Lower lobe of right lung (tissue), 2 donors: Measurements from ENCODE around the gene TUBA8. TPM values are rescaled to one million over a fixed set of nuclear protein-coding genes. Genes with fewer than 3 reads are reported as not detected.
"Not testable (repeated sequence)": the region's sequence is repeated elsewhere in the genome, so short reads cannot be mapped to it uniquely, and the experiment has no call there.

ENCODE experiments used
- ATAC-seq, 2 donors: fragments of 200-7000 bp; cut with Tn5 transposase; one replicate each; pipeline ENCODE4 v1.9.1; 2020 to 2022; ENCODE audit warnings: mild to moderate bottlenecking in 2 of 2, moderate library complexity in 2 of 2
- DNase-seq: peaks from one replicate; pipeline ENCODE4 v3.0.0-alpha.2; 2020
- H3K27ac ChIP-seq: fragments of 200-600 bp; one replicate; pipeline ENCODE4 v1.8.0; 2022
- H3K27me3 ChIP-seq: fragments of 200-600 bp; one replicate; pipeline ENCODE4 v1.8.0; 2022; ENCODE audit warnings: low read depth
- H3K36me3 ChIP-seq: fragments of 200-600 bp; one replicate; pipeline ENCODE4 v1.8.0; 2022; ENCODE audit warnings: mild to moderate bottlenecking
- H3K4me1 ChIP-seq: fragments of 200-600 bp; one replicate; pipeline ENCODE4 v1.8.0; 2022
- H3K4me3 ChIP-seq: fragments of 200-600 bp; one replicate; pipeline ENCODE4 v1.8.0; 2022; ENCODE audit warnings: mild to moderate bottlenecking
- H3K9me3 ChIP-seq: fragments of 200-600 bp; one replicate; pipeline ENCODE4 v1.8.0; 2022
- intact Hi-C: fragments of 100-400 bp; cut with DNase I; formaldehyde crosslinking; loops from one replicate; pipeline ENCODE4 v1.11.0; 2022
- total RNA-seq: library from RNA; stranded (reverse); fragmentation: NEBNext Ultra II Directional; extraction: Animal tissue kit (Norgen Biotek cat#: 25700); gene quantifications from one replicate; pipeline ENCODE4 v1.2.1, GENCODE V29; 2021
- TF ChIP-seq, protein P1 (sequence below): fragments of 200-600 bp; IDR thresholded peaks from one replicate; pipeline ENCODE4 v1.8.0; 2022; ENCODE audit warnings: antibody characterized with exemption, mild to moderate bottlenecking
- donor health status: DM: no; HTN: yes; CAD: no; lungs with severe emphysema.

Gene TUBA8
- total RNA-seq, 1 donor from 2014 or later: 1.3 TPM

DNA sequence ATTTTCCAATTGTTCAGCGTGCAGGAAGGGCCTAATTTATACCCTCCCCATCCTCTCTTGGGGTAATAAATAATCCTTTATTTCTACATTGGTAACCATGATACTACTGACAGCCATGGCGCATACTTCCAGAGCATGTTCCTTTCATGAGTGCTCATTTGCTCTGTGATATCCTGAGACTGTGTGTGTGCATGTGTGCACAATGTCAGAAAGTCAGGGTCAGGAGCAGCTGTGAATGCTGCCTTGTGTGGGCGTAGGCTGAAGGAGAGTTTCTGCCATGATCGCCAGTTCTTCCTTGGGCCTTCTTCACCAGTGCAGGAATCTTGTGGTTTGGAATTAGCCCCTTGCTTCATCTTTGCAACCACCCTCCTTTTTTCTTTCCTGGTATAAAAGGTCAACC is 10.2 kb downstream of the TUBA8 start:
- no peaks in the 10 kb centered on the region for H3K27me3 ChIP-seq
- DNase-seq (no peak), ATAC-seq (no peak)
- no peak overlapping the region for H3K4me3 ChIP-seq
- intact Hi-C loops: no loop called here
- H3K27ac ChIP-seq: no peak overlapping the region
- TF ChIP-seq, protein P1, sequence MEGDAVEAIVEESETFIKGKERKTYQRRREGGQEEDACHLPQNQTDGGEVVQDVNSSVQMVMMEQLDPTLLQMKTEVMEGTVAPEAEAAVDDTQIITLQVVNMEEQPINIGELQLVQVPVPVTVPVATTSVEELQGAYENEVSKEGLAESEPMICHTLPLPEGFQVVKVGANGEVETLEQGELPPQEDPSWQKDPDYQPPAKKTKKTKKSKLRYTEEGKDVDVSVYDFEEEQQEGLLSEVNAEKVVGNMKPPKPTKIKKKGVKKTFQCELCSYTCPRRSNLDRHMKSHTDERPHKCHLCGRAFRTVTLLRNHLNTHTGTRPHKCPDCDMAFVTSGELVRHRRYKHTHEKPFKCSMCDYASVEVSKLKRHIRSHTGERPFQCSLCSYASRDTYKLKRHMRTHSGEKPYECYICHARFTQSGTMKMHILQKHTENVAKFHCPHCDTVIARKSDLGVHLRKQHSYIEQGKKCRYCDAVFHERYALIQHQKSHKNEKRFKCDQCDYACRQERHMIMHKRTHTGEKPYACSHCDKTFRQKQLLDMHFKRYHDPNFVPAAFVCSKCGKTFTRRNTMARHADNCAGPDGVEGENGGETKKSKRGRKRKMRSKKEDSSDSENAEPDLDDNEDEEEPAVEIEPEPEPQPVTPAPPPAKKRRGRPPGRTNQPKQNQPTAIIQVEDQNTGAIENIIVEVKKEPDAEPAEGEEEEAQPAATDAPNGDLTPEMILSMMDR: no peak
- no peaks in the 10 kb centered on the region for H3K9me3 ChIP-seq
- H3K4me1 ChIP-seq: no peaks in the 10 kb centered on the region
- H3K36me3 ChIP-seq: no peaks in the 10 kb centered on the region

DNA sequence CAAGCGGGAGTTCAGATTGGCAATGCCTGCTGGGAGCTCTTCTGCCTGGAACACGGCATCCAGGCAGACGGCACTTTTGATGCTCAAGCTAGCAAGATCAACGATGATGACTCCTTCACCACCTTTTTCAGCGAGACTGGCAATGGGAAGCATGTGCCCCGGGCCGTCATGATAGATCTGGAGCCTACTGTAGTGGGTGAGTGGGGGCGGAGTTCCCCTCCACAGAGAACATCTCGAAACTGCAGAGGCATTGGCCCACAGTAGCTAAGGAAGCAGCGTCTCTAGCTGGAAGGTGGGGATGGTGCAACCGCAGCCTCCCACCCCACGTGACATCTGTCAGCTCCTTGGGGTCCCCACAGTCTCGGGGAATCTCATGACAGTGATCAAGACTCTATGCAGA is 10.9 kb downstream of the TUBA8 start:
- Histone ChIP-seq H3K27ac (no peak overlapping the region), H3K36me3 (no peaks in the 10 kb centered on the region), H3K4me1 (no peaks in the 10 kb centered on the region), H3K27me3 (no peaks in the 10 kb centered on the region), H3K4me3 (no peak overlapping the region), H3K9me3 (no peaks in the 10 kb centered on the region)
- no peak for DNase-seq
- no peak for ATAC-seq
- intact Hi-C loops: no loop called here
- TF ChIP-seq, protein P1: no peak

DNA sequence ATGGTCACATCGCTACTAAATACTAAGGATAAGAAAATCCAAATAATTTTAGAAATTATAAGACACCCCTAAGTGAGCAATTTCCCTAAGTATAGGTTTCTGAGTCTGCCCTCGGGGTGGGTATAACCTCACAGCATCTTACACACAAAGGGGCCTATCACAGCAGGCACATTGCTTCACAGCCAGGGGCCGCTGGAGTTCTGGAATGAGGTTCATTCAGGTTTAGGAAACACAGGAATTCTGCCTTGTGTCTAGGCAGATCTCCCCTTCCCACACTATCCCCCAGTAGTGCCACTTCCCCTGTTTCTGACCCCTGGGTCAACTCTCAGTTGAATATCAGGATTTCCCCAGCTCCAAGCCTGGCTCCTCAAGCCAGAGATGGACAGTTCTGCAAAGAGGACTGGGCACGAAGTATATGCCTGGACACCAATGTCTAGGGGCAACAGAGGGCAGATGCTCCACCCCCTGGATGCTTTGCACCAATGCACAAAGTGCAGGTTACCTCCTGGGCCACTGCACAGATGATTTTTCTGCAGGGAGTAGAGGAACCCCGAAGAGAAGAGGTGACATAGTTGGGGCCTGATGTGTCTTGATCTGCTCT is 11.4 kb downstream of the TUBA8 start:
- TF ChIP-seq, protein P1: no peak
- H3K27ac ChIP-seq: no peak overlapping the region
- DNase-seq: no peak

DNA sequence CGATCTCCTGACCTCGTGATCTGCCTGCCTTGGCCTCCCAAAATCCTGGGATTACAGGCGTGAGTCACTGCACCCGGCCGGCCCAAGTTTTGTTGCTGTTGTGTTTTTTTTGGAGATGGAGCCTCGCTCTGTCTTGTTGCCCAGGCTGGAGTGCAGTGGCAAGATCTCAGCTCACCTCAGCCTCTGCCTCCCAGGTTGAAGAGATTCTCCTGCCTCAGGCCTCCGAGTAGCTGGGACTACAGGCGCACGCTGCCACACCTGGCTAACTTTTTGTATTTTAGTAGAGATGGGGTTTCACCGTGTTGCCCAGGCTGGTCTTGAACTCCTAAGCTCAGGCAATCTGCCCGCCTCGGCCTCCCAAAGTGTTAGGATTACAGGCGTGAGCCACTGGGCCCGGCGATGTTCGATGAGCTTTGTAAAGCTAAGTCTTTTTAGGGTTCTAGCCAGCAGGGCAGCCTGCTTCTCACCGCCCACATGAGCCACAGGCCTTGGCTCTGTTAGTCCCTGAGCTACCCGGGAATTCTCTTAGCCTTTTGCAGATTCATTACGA is 12.9 kb downstream of the TUBA8 start:
- ATAC-seq: not testable (repeated sequence)

More for the DNA sequence above, 11.4 kb downstream of the TUBA8 start:
- no peak for ATAC-seq
- Histone ChIP-seq H3K36me3 (peaks cover 3% of the 10 kb centered on the region), H3K27me3 (no peaks in the 10 kb centered on the region), H3K4me3 (no peak overlapping the region), H3K4me1 (no peaks in the 10 kb centered on the region), H3K9me3 (no peaks in the 10 kb centered on the region)
- intact Hi-C loops: no loop called here

DNA sequence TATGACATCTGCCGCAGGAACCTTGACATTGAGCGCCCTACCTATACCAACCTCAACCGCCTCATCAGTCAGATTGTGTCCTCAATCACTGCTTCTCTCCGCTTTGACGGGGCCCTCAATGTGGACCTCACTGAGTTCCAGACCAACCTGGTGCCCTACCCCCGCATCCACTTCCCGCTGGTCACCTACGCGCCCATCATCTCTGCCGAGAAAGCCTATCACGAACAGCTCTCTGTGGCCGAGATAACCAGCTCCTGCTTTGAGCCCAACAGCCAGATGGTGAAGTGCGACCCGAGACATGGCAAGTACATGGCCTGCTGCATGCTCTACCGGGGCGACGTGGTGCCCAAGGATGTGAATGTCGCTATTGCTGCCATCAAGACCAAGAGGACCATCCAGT is 16.0 kb downstream of the TUBA8 start:
- no peaks in the 10 kb centered on the region for H3K4me1 ChIP-seq
- H3K36me3 ChIP-seq: peaks cover 3% of the 10 kb centered on the region
- no peak overlapping the region for H3K4me3 ChIP-seq
- no peaks in the 10 kb centered on the region for H3K27me3 ChIP-seq
- DNase-seq (no peak), ATAC-seq (no peak)
- intact Hi-C loops: no loop called here
- H3K9me3 ChIP-seq: no peaks in the 10 kb centered on the region
- TF ChIP-seq, protein P1: no peak
- no peak overlapping the region for H3K27ac ChIP-seq

More for the DNA sequence above, 12.9 kb downstream of the TUBA8 start:
- H3K36me3 ChIP-seq, H3K27ac ChIP-seq, intact Hi-C loops, H3K9me3 ChIP-seq, H3K4me3 ChIP-seq, DNase-seq, H3K27me3 ChIP-seq, H3K4me1 ChIP-seq: not testable (repeated sequence)

DNA sequence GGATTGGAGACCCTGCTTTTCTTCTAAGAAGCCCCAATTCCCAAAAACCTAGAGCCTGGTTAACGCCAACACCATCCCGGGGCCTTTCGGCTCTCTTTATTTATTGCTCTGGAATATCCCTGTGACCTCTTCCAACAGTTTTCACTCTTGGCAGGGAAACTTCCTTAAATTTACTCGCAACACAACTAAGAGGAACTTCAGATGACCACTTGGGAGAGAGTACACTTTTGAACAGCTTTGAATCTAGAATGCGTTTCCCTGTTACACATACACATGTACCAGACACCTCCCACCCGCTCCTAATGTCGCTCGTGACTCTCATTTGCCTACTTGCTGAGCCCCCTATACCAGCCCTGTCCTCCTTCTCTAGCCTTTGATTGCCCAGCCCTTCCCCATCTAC is 19.4 kb downstream of the TUBA8 start:
- H3K36me3 ChIP-seq: peaks cover 3% of the 10 kb centered on the region
- no peak overlapping the region for H3K4me3 ChIP-seq
- intact Hi-C loops: no loop called here
- DNase-seq (no peak), ATAC-seq (peak in 1 of 2 donors; percentile 32)
- H3K4me1 ChIP-seq: no peaks in the 10 kb centered on the region
- TF ChIP-seq, protein P1: no peak
- H3K27ac ChIP-seq: no peak overlapping the region
- H3K9me3 ChIP-seq: no peaks in the 10 kb centered on the region
- H3K27me3 ChIP-seq: no peaks in the 10 kb centered on the region
